CD4-positive, alpha-beta T cell (primary cell): Measurements from ENCODE around the gene FBXW2. TPM values are rescaled to one million over a fixed set of nuclear protein-coding genes. Genes with fewer than 3 reads are reported as not detected.
A peak's percentile ranks its signal among the peaks of the same experiment; 100 is the strongest.

Experiments used
- ATAC-seq: fragments of 200-7000 bp; cut with Tn5 transposase; one replicate; pipeline ENCODE4 v1.10.0; 2022; ENCODE audit warnings: mild to moderate bottlenecking; ENCODE audit not compliant: poor library complexity
- CTCF ChIA-PET: fragments of 350-600 bp; sonication (Branson Sonifier 250); formaldehyde crosslinking; loops from one replicate; lab custom pipeline; 2021; ENCODE audit warnings: antibody characterized with exemption, inconsistent platforms; lab: Charles Lee
- POLR2A ChIA-PET: fragments of 350-600 bp; sonication (Branson Sonifier 250); formaldehyde crosslinking; loops from one replicate; lab custom pipeline; 2021; ENCODE audit warnings: antibody characterized with exemption, inconsistent platforms; lab: Charles Lee
- DNase-seq, 14 experiments: peaks; one replicate each; pipeline ENCODE4 v3.0.0-alpha.2; 2013 to 2020; ENCODE audit warnings: mixed read lengths in 2 of 14
- H3K27ac ChIP-seq, 2 donors: one replicate each; pipeline versions ENCODE4 v1.5.1 to v1.7.0; 2013; ENCODE audit warnings: low read length in 2 of 2, low read depth in 1 of 2, mild to moderate bottlenecking in 1 of 2
- H3K27me3 ChIP-seq, 2 experiments: 1 replicate in 1 of 2; 2 replicates in 1 of 2; pipeline versions ENCODE4 v1.6.1 to v1.7.0; 2013; ENCODE audit warnings: low read length in 2 of 2, control low read depth in 1 of 2, mild to moderate bottlenecking in 1 of 2, moderate library complexity in 1 of 2; ENCODE audit not compliant: insufficient read depth in 2 of 2, control insufficient read depth in 1 of 2
- H3K36me3 ChIP-seq: one replicate; pipeline ENCODE4 v1.6.1; 2013; ENCODE audit warnings: low read length, control low read depth; ENCODE audit not compliant: insufficient read depth
- H3K4me1 ChIP-seq: one replicate; pipeline ENCODE4 v1.6.1; 2013; ENCODE audit warnings: low read length, control low read depth; ENCODE audit not compliant: insufficient read depth
- H3K4me3 ChIP-seq: one replicate; pipeline ENCODE4 v1.5.1; 2013; ENCODE audit warnings: mild to moderate bottlenecking, low read length, moderate library complexity
- H3K9me3 ChIP-seq, 2 experiments: 1 replicate in 1 of 2; 2 replicates in 1 of 2; pipeline versions ENCODE4 v1.6.1 to v1.7.0; 2013; ENCODE audit warnings: low read length in 2 of 2, mild to moderate bottlenecking in 2 of 2, control low read depth in 1 of 2, moderate library complexity in 1 of 2; ENCODE audit not compliant: control insufficient read depth in 1 of 2, insufficient read depth in 1 of 2
- H3K27ac Mint-ChIP-seq: one replicate; pipeline ENCODE4 v1.8.0; 2020; ENCODE audit warnings: mixed read lengths
- H3K27me3 Mint-ChIP-seq: one replicate; pipeline ENCODE4 v1.8.0; 2021; ENCODE audit warnings: mixed read lengths
- H3K36me3 Mint-ChIP-seq: one replicate; pipeline ENCODE4 v1.8.0; 2021; ENCODE audit warnings: low read depth, mixed read lengths
- H3K4me1 Mint-ChIP-seq: one replicate; pipeline ENCODE4 v1.8.0; 2021; ENCODE audit warnings: low read depth, mixed read lengths
- H3K4me3 Mint-ChIP-seq: one replicate; pipeline ENCODE4 v1.8.0; 2020; ENCODE audit warnings: mild to moderate bottlenecking, mixed read lengths
- H3K9me3 Mint-ChIP-seq: one replicate; pipeline ENCODE4 v1.8.0; 2020; ENCODE audit warnings: mixed read lengths
- intact Hi-C, 2 experiments: fragments of 100-400 bp; cut with DNase I in 1 of 2; cut with micrococcal nuclease in 1 of 2; formaldehyde crosslinking; loops; one replicate each; pipeline versions ENCODE4 v1.15.1 to v1.9.0; 2023 to 2025; cut with DNase I, micrococcal nuclease
- total RNA-seq, 174 experiments: library from RNA in 2 of 174; stranded (reverse) in 2 of 174; gene quantifications; one replicate each; pipeline ENCODE4 v1.2.3 and lab custom pipeline; 2021 to 2026
- TF ChIP-seq, protein P1 (sequence below): fragments of 200-600 bp; IDR thresholded peaks from one replicate; pipeline ENCODE4 v1.8.0; 2022; ENCODE audit warnings: antibody characterized with exemption, mild to moderate bottlenecking

Gene FBXW2
- total RNA-seq, 2 experiments from 2014 or later = 58.7 to 64.7 TPM

DNA sequence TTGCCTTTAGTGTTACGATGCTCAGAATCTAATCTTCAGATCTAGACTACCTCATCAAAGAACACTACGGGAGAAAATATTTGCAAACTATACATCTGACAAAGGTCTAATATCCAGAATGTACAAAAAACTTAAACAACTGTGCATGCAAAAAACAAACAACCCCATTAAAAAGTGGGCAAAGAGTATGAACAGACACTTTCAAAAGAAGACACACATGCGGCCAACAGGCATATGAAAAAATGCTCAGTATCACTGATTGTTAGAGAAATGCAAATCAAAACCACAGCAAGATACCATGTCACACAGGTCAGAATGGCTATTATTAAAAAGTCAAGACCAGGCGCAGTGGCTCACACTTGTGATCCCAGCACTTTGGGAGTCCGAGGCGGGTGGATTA, 47.9 kb downstream of the FBXW2 start:
- Histone ChIP-seq H3K4me1 (no peaks in the 10 kb centered on the region), H3K4me3 (no peak overlapping the region), H3K27me3 (no peaks in the 10 kb centered on the region), H3K36me3 (no peaks in the 10 kb centered on the region), H3K9me3 (no peaks in the 10 kb centered on the region), H3K27ac (no peak overlapping the region)
- TF ChIP-seq, protein P1, sequence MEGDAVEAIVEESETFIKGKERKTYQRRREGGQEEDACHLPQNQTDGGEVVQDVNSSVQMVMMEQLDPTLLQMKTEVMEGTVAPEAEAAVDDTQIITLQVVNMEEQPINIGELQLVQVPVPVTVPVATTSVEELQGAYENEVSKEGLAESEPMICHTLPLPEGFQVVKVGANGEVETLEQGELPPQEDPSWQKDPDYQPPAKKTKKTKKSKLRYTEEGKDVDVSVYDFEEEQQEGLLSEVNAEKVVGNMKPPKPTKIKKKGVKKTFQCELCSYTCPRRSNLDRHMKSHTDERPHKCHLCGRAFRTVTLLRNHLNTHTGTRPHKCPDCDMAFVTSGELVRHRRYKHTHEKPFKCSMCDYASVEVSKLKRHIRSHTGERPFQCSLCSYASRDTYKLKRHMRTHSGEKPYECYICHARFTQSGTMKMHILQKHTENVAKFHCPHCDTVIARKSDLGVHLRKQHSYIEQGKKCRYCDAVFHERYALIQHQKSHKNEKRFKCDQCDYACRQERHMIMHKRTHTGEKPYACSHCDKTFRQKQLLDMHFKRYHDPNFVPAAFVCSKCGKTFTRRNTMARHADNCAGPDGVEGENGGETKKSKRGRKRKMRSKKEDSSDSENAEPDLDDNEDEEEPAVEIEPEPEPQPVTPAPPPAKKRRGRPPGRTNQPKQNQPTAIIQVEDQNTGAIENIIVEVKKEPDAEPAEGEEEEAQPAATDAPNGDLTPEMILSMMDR = no peak
- ChIA-PET POLR2A (no interaction called here), CTCF (no interaction called here)
- ATAC-seq (no peak), DNase-seq (no peak)
- Mint-ChIP-seq H3K27me3 (no peaks in the 10 kb centered on the region), H3K9me3 (no peaks in the 10 kb centered on the region), H3K27ac (no peak overlapping the region), H3K4me1 (no peaks in the 10 kb centered on the region), H3K4me3 (no peak overlapping the region), H3K36me3 (no peaks in the 10 kb centered on the region)
- intact Hi-C loops = no loop called here

- ChIA-PET CTCF (no interaction called here), POLR2A (no interaction called here)
- TF ChIP-seq, protein P1 = peak; percentile 68
- Mint-ChIP-seq H3K36me3 (no peaks in the 10 kb centered on the region), H3K27me3 (no peaks in the 10 kb centered on the region), H3K27ac (no peak overlapping the region), H3K9me3 (no peaks in the 10 kb centered on the region), H3K4me1 (no peaks in the 10 kb centered on the region), H3K4me3 (no peak overlapping the region)
- no peaks in the 10 kb centered on the region for H3K36me3 ChIP-seq
- no peaks in the 10 kb centered on the region for H3K4me1 ChIP-seq
- ATAC-seq = peak; percentile 68
- no peaks in the 10 kb centered on the region for H3K27me3 ChIP-seq
- no peaks in the 10 kb centered on the region for H3K9me3 ChIP-seq
- H3K27ac ChIP-seq = no peak overlapping the region
- intact Hi-C loops = loop anchor here in 1 of 2 experiments (5.0 kb wide), 2 partner anchors 121 to 659 kb away; no protein-coding TSS in a partner anchor
- no peak overlapping the region for H3K4me3 ChIP-seq
- peak in 3 of 14 experiments; percentile 40 to 54 (median 52) for DNase-seq
These were observed 50.2 kb downstream of the FBXW2 start for GRCh38 chr9:120742951-120743416.

- CTCF ChIA-PET = no interaction called here
- H3K27ac ChIP-seq = no peak overlapping the region
- Mint-ChIP-seq H3K4me3 (no peak overlapping the region), H3K27me3 (no peaks in the 10 kb centered on the region), H3K27ac (no peak overlapping the region), H3K36me3 (no peaks in the 10 kb centered on the region), H3K9me3 (no peaks in the 10 kb centered on the region), H3K4me1 (no peaks in the 10 kb centered on the region)
- TF ChIP-seq, protein P1 = no peak
- POLR2A ChIA-PET = no interaction called here
- H3K9me3 ChIP-seq = no peaks in the 10 kb centered on the region
- H3K4me1 ChIP-seq = no peaks in the 10 kb centered on the region
- no peak overlapping the region for H3K4me3 ChIP-seq
- H3K36me3 ChIP-seq = no peaks in the 10 kb centered on the region
- DNase-seq (no peak), ATAC-seq (no peak)
- H3K27me3 ChIP-seq = no peaks in the 10 kb centered on the region
- intact Hi-C loops = loop anchor here in 1 of 2 experiments (5.0 kb wide), 2 partner anchors 119 to 661 kb away; no protein-coding TSS in a partner anchor
These were observed 51.5 kb downstream of the FBXW2 start for GRCh38 chr9:120741701-120742100.
